ENCODE results near the gene OR10G2.
"Not testable (repeated sequence)": the region's sequence is repeated elsewhere in the genome, so short reads cannot be mapped to it uniquely, and the experiment has no call there.

The OR10G2 gene

GRCh38 chr14:21612324-21612723, 22.4 kb downstream of the OR10G2 start:
- Histone ChIP-seq H3K4me1 (ENCODE audit: control insufficient read depth in 5 of 5, insufficient read depth in 5 of 5, low read length in 5 of 5) (no peaks in the 10 kb centered on the region), H3K9me3 (ENCODE audit: control insufficient read depth in 5 of 5, low read length in 5 of 5) (no peaks in the 10 kb centered on the region), H3K4me3 (ENCODE audit: low read depth in 1 of 5, low read length in 5 of 5) (no peak overlapping the region), H3K9ac (ENCODE audit: low read length in 5 of 5) (no peak overlapping the region), H3K27me3 (ENCODE audit: control insufficient read depth in 5 of 5, insufficient read depth in 4 of 5, low read length in 5 of 5) (peaks cover 0 to 2% (median 0%) of the 10 kb centered on the region in 5 donors), H3K27ac (ENCODE audit: low read depth, low read length) (no peak overlapping the region), H3K36me3 (ENCODE audit: control insufficient read depth in 5 of 5, insufficient read depth in 5 of 5, low read length in 5 of 5) (no peaks in the 10 kb centered on the region)

DNA sequence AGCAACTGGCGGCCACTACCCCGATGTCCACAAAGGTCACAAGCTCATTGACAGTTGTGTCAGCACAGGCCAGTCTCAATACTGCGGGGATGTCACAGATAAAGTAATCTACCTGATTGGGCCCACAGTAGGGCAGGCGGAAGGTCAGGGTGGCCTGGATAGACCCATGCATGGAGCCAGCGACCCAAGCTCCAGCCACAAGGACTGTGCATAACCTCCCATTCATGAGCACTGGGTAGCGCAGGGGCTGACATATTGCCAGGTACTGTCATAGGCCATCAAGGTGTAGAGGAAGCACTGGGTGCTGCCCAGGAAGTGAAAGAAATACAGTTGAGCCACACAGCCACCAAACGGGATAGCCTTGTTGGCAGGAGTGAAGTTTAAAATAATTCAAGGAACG, 32.6 kb downstream of the OR10G2 start:
- H3K4me1 ChIP-seq (ENCODE audit: control insufficient read depth in 5 of 5, insufficient read depth in 5 of 5, low read length in 5 of 5); H3K9ac ChIP-seq (ENCODE audit: low read length in 5 of 5); H3K9me3 ChIP-seq (ENCODE audit: control insufficient read depth in 5 of 5, low read length in 5 of 5): not testable (repeated sequence)

DNA sequence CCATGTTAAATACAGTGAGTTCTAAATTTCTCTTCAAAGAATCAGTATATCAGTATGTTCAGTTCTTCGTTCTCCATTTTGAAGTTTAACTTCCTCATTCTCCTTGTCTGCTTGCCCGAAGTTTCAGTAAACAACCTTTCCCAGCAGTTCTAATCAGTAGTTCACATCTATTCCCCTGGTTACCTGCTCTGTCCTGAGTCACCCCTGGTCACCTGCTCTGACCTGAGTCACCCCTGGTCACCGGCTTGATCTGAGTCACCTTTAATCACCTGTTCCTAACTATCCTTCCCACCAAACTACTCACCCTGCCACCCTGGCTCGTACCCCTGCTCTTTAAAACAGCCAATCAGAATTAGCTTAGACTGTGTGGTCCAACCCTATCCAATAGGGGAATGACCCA, 45.4 kb downstream of the OR10G2 start:
- Histone ChIP-seq H3K36me3 (ENCODE audit: control insufficient read depth in 5 of 5, insufficient read depth in 5 of 5, low read length in 5 of 5) (no peaks in the 10 kb centered on the region), H3K9ac (ENCODE audit: low read length in 5 of 5) (no peak overlapping the region), H3K4me1 (ENCODE audit: control insufficient read depth in 5 of 5, insufficient read depth in 5 of 5, low read length in 5 of 5) (no peaks in the 10 kb centered on the region), H3K27ac (ENCODE audit: low read depth, low read length) (no peak overlapping the region), H3K27me3 (ENCODE audit: control insufficient read depth in 5 of 5, insufficient read depth in 4 of 5, low read length in 5 of 5) (peaks cover 0 to 3% (median 0%) of the 10 kb centered on the region in 5 donors), H3K9me3 (ENCODE audit: control insufficient read depth in 5 of 5, low read length in 5 of 5) (peaks cover 2 to 22% (median 15%) of the 10 kb centered on the region in 5 donors), H3K4me3 (ENCODE audit: low read depth in 1 of 5, low read length in 5 of 5) (no peak overlapping the region)

More for the DNA sequence above, 32.6 kb downstream of the OR10G2 start:
- H3K27me3 ChIP-seq (ENCODE audit: control insufficient read depth in 5 of 5, insufficient read depth in 4 of 5, low read length in 5 of 5); H3K27ac ChIP-seq (ENCODE audit: low read depth, low read length); H3K36me3 ChIP-seq (ENCODE audit: control insufficient read depth in 5 of 5, insufficient read depth in 5 of 5, low read length in 5 of 5); H3K4me3 ChIP-seq (ENCODE audit: low read depth in 1 of 5, low read length in 5 of 5): not testable (repeated sequence)
